ENCODE results near the gene POLRMT. TPM values are rescaled to one million over a fixed set of nuclear protein-coding genes. Genes with fewer than 3 reads are reported as not detected.
A peak's percentile ranks its signal among the peaks of the same experiment; 100 is the strongest.

POLRMT gene
- total and polyA plus RNA-seq, 2 experiments from 2014 or later: 98.0 to 148 TPM

GRCh38 chr19:577439-578392 is 55.6 kb downstream of the POLRMT start:
- no peaks in the 10 kb centered on the region for H3K9me2 ChIP-seq (ENCODE audit: insufficient read depth)
- peaks cover 56% of the 10 kb centered on the region for H4K20me1 ChIP-seq (replicated peaks; ENCODE audit: insufficient read depth)
- H3K4me3 ChIP-seq: no peak overlapping the region
- no peak overlapping the region for H3K4me2 ChIP-seq
- peak; percentile 44 for DNase-seq (ENCODE audit: low spot score)
- no peak overlapping the region for H2AFZ ChIP-seq
- peak; percentile 24 to 42; a peak in 3 of 4 replicates for TF ChIP-seq CTCF (conservative IDR thresholded peaks at IDR 0.05; ENCODE audit: low read depth in 2 of 2)
- TF ChIP-seq ZNF331 (CRISPR knock-in tag; IDR thresholded peaks at IDR 0.05; ENCODE audit: low read depth): no peak
- H3K4me1 Mint-ChIP-seq: peaks cover 19% of the 10 kb centered on the region
- H3K27ac ChIP-seq (ENCODE audit: low read depth): no peak overlapping the region
- peaks cover 32% of the 10 kb centered on the region for H3K36me3 Mint-ChIP-seq (ENCODE audit: low read depth)
- H3K36me3 ChIP-seq (ENCODE audit: insufficient read depth): no peaks in the 10 kb centered on the region; the same call in 1 of the 2 replicates
- peaks cover 76% of the 10 kb centered on the region for H3K79me2 ChIP-seq (replicated peaks; ENCODE audit: insufficient read depth)
- peaks cover 11% of the 10 kb centered on the region; the same call in 1 of the 2 replicates for H3F3A ChIP-seq (replicated peaks; ENCODE audit: low read depth)
- H3K27me3 ChIP-seq (ENCODE audit: insufficient read depth): no peaks in the 10 kb centered on the region
- ATAC-seq: peak; percentile 8
- H3K4me1 ChIP-seq (ENCODE audit: insufficient read depth): peaks cover 18% of the 10 kb centered on the region
- peaks cover 20% of the 10 kb centered on the region for H3K27me3 Mint-ChIP-seq (ENCODE audit: insufficient read depth, low read depth, poor library complexity)
- no peaks in the 10 kb centered on the region for H3K9me3 Mint-ChIP-seq
- no peak overlapping the region for H3K27ac Mint-ChIP-seq
- H3K4me3 Mint-ChIP-seq: no peak overlapping the region

GRCh38 chr19:576768-577438 is 56.4 kb downstream of the POLRMT start:
- H3K4me2 ChIP-seq: no peak overlapping the region
- no peaks in the 10 kb centered on the region; the same call in 1 of the 2 replicates for H3K36me3 ChIP-seq (ENCODE audit: insufficient read depth)
- H3K4me3 Mint-ChIP-seq: no peak overlapping the region; the same call in 2 of the 3 replicates
- no peaks in the 10 kb centered on the region for H3K27me3 ChIP-seq (ENCODE audit: insufficient read depth)
- peaks cover 30% of the 10 kb centered on the region for H3K36me3 Mint-ChIP-seq (ENCODE audit: low read depth)
- 0 out of 2 replicates have a peak overlapping the region, but pooled peaks have one; percentile 69 for H3K27ac ChIP-seq (ENCODE audit: low read depth)
- peaks cover 79% of the 10 kb centered on the region for H3K79me2 ChIP-seq (replicated peaks; ENCODE audit: insufficient read depth)
- H3K4me3 ChIP-seq: no peak overlapping the region
- peaks cover 19% of the 10 kb centered on the region for H3K4me1 Mint-ChIP-seq
- no peak for DNase-seq (ENCODE audit: low spot score)
- H3F3A ChIP-seq (replicated peaks; ENCODE audit: low read depth): 0 out of 2 replicates have a peak, but pooled peaks cover 10% of the 10 kb centered on the region
- no peak overlapping the region for H2AFZ ChIP-seq
- H3K27ac Mint-ChIP-seq: no peak overlapping the region
- H3K9me3 Mint-ChIP-seq: no peaks in the 10 kb centered on the region; the same call in 2 of the 3 replicates
- peaks cover 18% of the 10 kb centered on the region for H3K4me1 ChIP-seq (ENCODE audit: insufficient read depth)
- ATAC-seq: no peak
- H3K27me3 Mint-ChIP-seq (ENCODE audit: insufficient read depth, low read depth, poor library complexity): peaks cover 21% of the 10 kb centered on the region
- H3K9me2 ChIP-seq (ENCODE audit: insufficient read depth): no peaks in the 10 kb centered on the region
- peaks cover 55% of the 10 kb centered on the region for H4K20me1 ChIP-seq (replicated peaks; ENCODE audit: insufficient read depth)
- TF ChIP-seq CTCF (conservative IDR thresholded peaks at IDR 0.05; ENCODE audit: low read depth in 2 of 2) (no peak), ETS1 (IDR thresholded peaks at IDR 0.05) (no peak), STAT1 (IDR thresholded peaks at IDR 0.05; ENCODE audit: unreplicated experiment) (no peak), CREB1 (CRISPR knock-in tag; IDR thresholded peaks at IDR 0.05; ENCODE audit: low read depth) (no peak), ZNF114 (CRISPR knock-in tag; IDR thresholded peaks at IDR 0.05) (no peak), JUNB (IDR thresholded peaks at IDR 0.05; ENCODE audit: unreplicated experiment) (no peak), EZH2 (IDR thresholded peaks at IDR 0.05; ENCODE audit: low read depth, unreplicated experiment) (no peak), EZH2phosphoT487 (IDR thresholded peaks at IDR 0.05; ENCODE audit: unreplicated experiment) (no peak)
